ENCODE data around the gene MEOX2. TPM values are rescaled to one million over a fixed set of nuclear protein-coding genes. Genes with fewer than 3 reads are reported as not detected.

The MEOX2 gene
- total RNA-seq, 6 donors from 2014 or later: 2.9 to 17.2 (median 8.6) TPM

GRCh38 chr7:15692501-15693020 lies 6.1 kb upstream of the MEOX2 start:
- ATAC-seq (ENCODE audit: low FRiP score in 2 of 2): no peak
- H3K27me3 ChIP-seq: peaks cover 0 to 2% (median 0%) of the 10 kb centered on the region in 4 donors
- no peaks in the 10 kb centered on the region for H3K9me3 ChIP-seq
- peaks cover 0 to 1% (median 0%) of the 10 kb centered on the region in 4 donors for H3K4me1 ChIP-seq
- no peak overlapping the region for H3K4me3 ChIP-seq
- WGBS, 2 donors: 87 to 88% methylated on average over 5 of the region's 5 CpGs
- no peak overlapping the region for H3K27ac ChIP-seq
- H3K36me3 ChIP-seq: no peaks in the 10 kb centered on the region
- no peak for DNase-seq
- TF ChIP-seq EP300 (IDR thresholded peaks at IDR 0.05) (no peak), POLR2A (IDR thresholded peaks at IDR 0.05) (no peak), POLR2AphosphoS5 (IDR thresholded peaks at IDR 0.05) (no peak), CTCF (IDR thresholded peaks at IDR 0.05) (no peak)

GRCh38 chr7:15688911-15689310 lies 2.4 kb upstream of the MEOX2 start:
- Histone ChIP-seq H3K27ac (peak overlapping the region in 1 of 4 donors; percentile 61), H3K27me3 (peaks cover 0 to 14% (median 8%) of the 10 kb centered on the region in 4 donors), H3K4me1 (peaks cover 6 to 23% (median 12%) of the 10 kb centered on the region in 4 donors), H3K9me3 (no peaks in the 10 kb centered on the region), H3K4me3 (peak overlapping the region in 1 of 4 donors; percentile 49), H3K36me3 (no peaks in the 10 kb centered on the region)
- no peak for TF ChIP-seq POLR2AphosphoS5 (IDR thresholded peaks at IDR 0.05)
- no peak for TF ChIP-seq CTCF (IDR thresholded peaks at IDR 0.05)
- TF ChIP-seq POLR2A (IDR thresholded peaks at IDR 0.05): no peak
- no peak for TF ChIP-seq EP300 (IDR thresholded peaks at IDR 0.05)
- ATAC-seq (ENCODE audit: low FRiP score in 2 of 2) (no peak), DNase-seq (no peak)
- 31 to 50% methylated on average over 2 of the region's 2 CpGs for WGBS, 2 donors

GRCh38 chr7:15688279-15688626 lies 1.8 kb upstream of the MEOX2 start:
- Histone ChIP-seq H3K9me3 (no peaks in the 10 kb centered on the region), H3K27me3 (peaks cover 0 to 14% (median 8%) of the 10 kb centered on the region in 4 donors), H3K27ac (peak overlapping the region in 1 of 4 donors; percentile 61), H3K4me1 (peaks cover 6 to 23% (median 12%) of the 10 kb centered on the region in 4 donors), H3K36me3 (no peaks in the 10 kb centered on the region), H3K4me3 (peak overlapping the region in 3 of 4 donors; percentile 40 to 49 (median 48))
- no peak for ATAC-seq (ENCODE audit: low FRiP score in 2 of 2)
- no peak for TF ChIP-seq EP300 (IDR thresholded peaks at IDR 0.05)
- no peak for TF ChIP-seq CTCF (IDR thresholded peaks at IDR 0.05)
- no peak for TF ChIP-seq POLR2AphosphoS5 (IDR thresholded peaks at IDR 0.05)
- TF ChIP-seq POLR2A (IDR thresholded peaks at IDR 0.05): no peak
- DNase-seq: no peak
- WGBS, 2 donors: 17 to 20% methylated on average over 10 of the region's 10 CpGs

GRCh38 chr7:15687546-15688278 lies 1.2 kb upstream of the MEOX2 start:
- DNase-seq (no peak), ATAC-seq (ENCODE audit: low FRiP score in 2 of 2) (peak in 1 of 2 donors; percentile 38)
- TF ChIP-seq CTCF (IDR thresholded peaks at IDR 0.05) (no peak), EP300 (IDR thresholded peaks at IDR 0.05) (no peak), POLR2AphosphoS5 (IDR thresholded peaks at IDR 0.05) (no peak)
- Histone ChIP-seq H3K9me3 (no peaks in the 10 kb centered on the region), H3K4me3 (peak overlapping the region in 3 of 4 donors; percentile 40 to 49 (median 48)), H3K36me3 (no peaks in the 10 kb centered on the region), H3K4me1 (peaks cover 6 to 23% (median 12%) of the 10 kb centered on the region in 4 donors), H3K27me3 (peaks cover 0 to 14% (median 8%) of the 10 kb centered on the region in 4 donors), H3K27ac (peak overlapping the region; percentile 15 to 84 (median 63))
- WGBS, 2 donors: 9 to 19% methylated on average over 15 to 21 of the region's 21 CpGs
